HepG2 (cell line): ENCODE results near the gene VASH2. TPM values are rescaled to one million over a fixed set of nuclear protein-coding genes. Genes with fewer than 3 reads are reported as not detected.
A peak's percentile ranks its signal among the peaks of the same experiment; 100 is the strongest.

Source experiments
- ASH2L ChIP-seq: fragments of 300-600, 200-600 bp; sonication (generic); IDR thresholded peaks from 2 replicates; pipeline ENCODE4 v1.7.0; 2017; ENCODE audit warnings: low read depth, mild to moderate bottlenecking, moderate library complexity, mixed read lengths, low read length; ENCODE audit not compliant: insufficient read length
- CEBPG ChIP-seq: IDR thresholded peaks from 2 replicates; pipeline ENCODE4 v1.6.1; 2016
- HNRNPL ChIP-seq: fragments of 200-400 bp; formaldehyde crosslinking; IDR thresholded peaks from 2 replicates; pipeline ENCODE4 v1.6.1; 2017; ENCODE audit warnings: mild to moderate bottlenecking, low read depth, low read length
- PHF20 ChIP-seq: sonication (generic); formaldehyde crosslinking; IDR thresholded peaks from 2 replicates; pipeline ENCODE4 v1.5.0; 2020; ENCODE audit warnings: mild to moderate bottlenecking, missing genetic modification reagents
- SP1 ChIP-seq, 2 experiments: fragments of 450-650 bp in 1 of 2; sonication (generic) in 1 of 2; formaldehyde crosslinking in 1 of 2; IDR thresholded peaks; 2 replicates each; pipeline versions ENCODE4 v1.4.0 to v1.6.1; 2016 to 2020; ENCODE audit warnings: missing genetic modification reagents in 1 of 2
- ZBTB20 ChIP-seq: sonication (generic); formaldehyde crosslinking; IDR thresholded peaks from 2 replicates; pipeline ENCODE4 v1.8.1; 2023; ENCODE audit warnings: missing genetic modification reagents, low read depth, mild to moderate bottlenecking, borderline replicate concordance
- ZNF761 ChIP-seq: sonication (generic); formaldehyde crosslinking; conservative IDR thresholded peaks from 2 replicates; pipeline ENCODE4 v1.4.0; 2020; ENCODE audit warnings: mild to moderate bottlenecking, missing genetic modification reagents
- polyA plus RNA-seq, 8 experiments: library from polyadenylated mRNA; depleted of rRNA in 3 of 8; stranded (reverse) in 7 of 8; unstranded in 1 of 8; fragments of >200 nt; fragmentation: Illumina TruSeq in 4 of 8; extraction: Trizol in 4 of 8; gene quantifications; 2 replicates each; pipeline versions ENCODE4 v1.2.1 to v1.2.3, GENCODE V29; 2011 to 2016; ENCODE audit warnings: low read depth in 4 of 8, missing spikeins in 1 of 8, mixed read lengths in 1 of 8; ENCODE audit not compliant: insufficient read depth in 1 of 8
- total RNA-seq, 5 experiments: library from RNA; depleted of rRNA; stranded (reverse); fragments of >200 nt; fragmentation: Illumina TruSeq; extraction: Trizol; gene quantifications; 2 replicates each; pipeline ENCODE4 v1.2.3, GENCODE V29; 2016; ENCODE audit warnings: low read depth in 1 of 5
- TF ChIP-seq, protein P1 (sequence below): sonication (generic); formaldehyde crosslinking; conservative IDR thresholded peaks from 2 replicates; pipeline ENCODE4 v1.4.0; 2020; ENCODE audit warnings: mild to moderate bottlenecking, missing genetic modification reagents, moderate library complexity
- TF ChIP-seq, protein P2 (sequence below): IDR thresholded peaks from 2 replicates; pipeline ENCODE4 v1.6.1; 2012; ENCODE audit warnings: low read length, improper control_type of control experiment

The VASH2 gene
- total and polyA plus RNA-seq, 2 of the 13 experiments (the other 11 are each of a cell fraction or from before 2014, with no cell fraction given): 0.44 to 1.00 TPM

DNA sequence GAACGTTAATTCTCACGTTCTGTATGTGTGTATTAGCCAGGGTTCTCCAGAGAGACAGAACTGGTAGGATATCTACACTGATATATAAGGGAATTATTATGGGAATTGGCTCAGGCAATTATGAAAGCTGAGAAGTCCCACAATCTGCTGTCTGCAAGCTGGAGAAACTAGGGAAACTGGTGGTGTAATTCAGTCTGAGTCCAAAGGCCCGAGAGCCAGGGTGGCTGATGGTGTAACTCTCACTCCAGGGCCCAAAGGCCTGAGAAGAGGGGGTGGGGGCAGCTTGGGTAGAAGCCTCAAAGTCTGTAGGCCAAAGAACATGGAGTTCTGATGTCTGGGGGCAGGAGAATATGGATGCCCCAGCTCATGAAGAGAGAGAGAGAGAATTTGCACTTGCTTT lies 13.3 kb upstream of the VASH2 start (continued):
- TF ChIP-seq, protein P1, sequence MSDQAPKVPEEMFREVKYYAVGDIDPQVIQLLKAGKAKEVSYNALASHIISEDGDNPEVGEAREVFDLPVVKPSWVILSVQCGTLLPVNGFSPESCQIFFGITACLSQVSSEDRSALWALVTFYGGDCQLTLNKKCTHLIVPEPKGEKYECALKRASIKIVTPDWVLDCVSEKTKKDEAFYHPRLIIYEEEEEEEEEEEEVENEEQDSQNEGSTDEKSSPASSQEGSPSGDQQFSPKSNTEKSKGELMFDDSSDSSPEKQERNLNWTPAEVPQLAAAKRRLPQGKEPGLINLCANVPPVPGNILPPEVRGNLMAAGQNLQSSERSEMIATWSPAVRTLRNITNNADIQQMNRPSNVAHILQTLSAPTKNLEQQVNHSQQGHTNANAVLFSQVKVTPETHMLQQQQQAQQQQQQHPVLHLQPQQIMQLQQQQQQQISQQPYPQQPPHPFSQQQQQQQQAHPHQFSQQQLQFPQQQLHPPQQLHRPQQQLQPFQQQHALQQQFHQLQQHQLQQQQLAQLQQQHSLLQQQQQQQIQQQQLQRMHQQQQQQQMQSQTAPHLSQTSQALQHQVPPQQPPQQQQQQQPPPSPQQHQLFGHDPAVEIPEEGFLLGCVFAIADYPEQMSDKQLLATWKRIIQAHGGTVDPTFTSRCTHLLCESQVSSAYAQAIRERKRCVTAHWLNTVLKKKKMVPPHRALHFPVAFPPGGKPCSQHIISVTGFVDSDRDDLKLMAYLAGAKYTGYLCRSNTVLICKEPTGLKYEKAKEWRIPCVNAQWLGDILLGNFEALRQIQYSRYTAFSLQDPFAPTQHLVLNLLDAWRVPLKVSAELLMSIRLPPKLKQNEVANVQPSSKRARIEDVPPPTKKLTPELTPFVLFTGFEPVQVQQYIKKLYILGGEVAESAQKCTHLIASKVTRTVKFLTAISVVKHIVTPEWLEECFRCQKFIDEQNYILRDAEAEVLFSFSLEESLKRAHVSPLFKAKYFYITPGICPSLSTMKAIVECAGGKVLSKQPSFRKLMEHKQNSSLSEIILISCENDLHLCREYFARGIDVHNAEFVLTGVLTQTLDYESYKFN (CRISPR knock-in tag): peak; percentile 35; the same call in 1 of the 2 replicates
- TF ChIP-seq CEBPG (CRISPR knock-in tag) (peak; percentile 50; the same call in 1 of the 2 replicates), ZNF761 (CRISPR knock-in tag) (no peak), PHF20 (CRISPR knock-in tag) (no peak), ASH2L (no peak), SP1 (IDR thresholded peaks at IDR 0.05) (no peak), SP1 (CRISPR knock-in tag; IDR thresholded peaks at IDR 0.05) (no peak), HNRNPL (no peak), ZBTB20 (no peak)
- TF ChIP-seq, protein P2, sequence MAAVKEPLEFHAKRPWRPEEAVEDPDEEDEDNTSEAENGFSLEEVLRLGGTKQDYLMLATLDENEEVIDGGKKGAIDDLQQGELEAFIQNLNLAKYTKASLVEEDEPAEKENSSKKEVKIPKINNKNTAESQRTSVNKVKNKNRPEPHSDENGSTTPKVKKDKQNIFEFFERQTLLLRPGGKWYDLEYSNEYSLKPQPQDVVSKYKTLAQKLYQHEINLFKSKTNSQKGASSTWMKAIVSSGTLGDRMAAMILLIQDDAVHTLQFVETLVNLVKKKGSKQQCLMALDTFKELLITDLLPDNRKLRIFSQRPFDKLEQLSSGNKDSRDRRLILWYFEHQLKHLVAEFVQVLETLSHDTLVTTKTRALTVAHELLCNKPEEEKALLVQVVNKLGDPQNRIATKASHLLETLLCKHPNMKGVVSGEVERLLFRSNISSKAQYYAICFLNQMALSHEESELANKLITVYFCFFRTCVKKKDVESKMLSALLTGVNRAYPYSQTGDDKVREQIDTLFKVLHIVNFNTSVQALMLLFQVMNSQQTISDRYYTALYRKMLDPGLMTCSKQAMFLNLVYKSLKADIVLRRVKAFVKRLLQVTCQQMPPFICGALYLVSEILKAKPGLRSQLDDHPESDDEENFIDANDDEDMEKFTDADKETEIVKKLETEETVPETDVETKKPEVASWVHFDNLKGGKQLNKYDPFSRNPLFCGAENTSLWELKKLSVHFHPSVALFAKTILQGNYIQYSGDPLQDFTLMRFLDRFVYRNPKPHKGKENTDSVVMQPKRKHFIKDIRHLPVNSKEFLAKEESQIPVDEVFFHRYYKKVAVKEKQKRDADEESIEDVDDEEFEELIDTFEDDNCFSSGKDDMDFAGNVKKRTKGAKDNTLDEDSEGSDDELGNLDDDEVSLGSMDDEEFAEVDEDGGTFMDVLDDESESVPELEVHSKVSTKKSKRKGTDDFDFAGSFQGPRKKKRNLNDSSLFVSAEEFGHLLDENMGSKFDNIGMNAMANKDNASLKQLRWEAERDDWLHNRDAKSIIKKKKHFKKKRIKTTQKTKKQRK: no peak
- TF ChIP-seq, all 625 proteins: peak for 10
